ENCODE data around the gene HM13. TPM values are rescaled to one million over a fixed set of nuclear protein-coding genes. Genes with fewer than 3 reads are reported as not detected.

Gene HM13
- total and polyA plus RNA-seq, 9 of the 15 experiments (the other 6 are each of a cell fraction or from before 2014, with no cell fraction given) = 7.7 to 136 (median 74.5) TPM

- TF ChIP-seq RFX5 (IDR thresholded peaks at IDR 0.05; ENCODE audit: low read depth, low read length) (no peak), ZNF518B (CRISPR knock-in tag; IDR thresholded peaks at IDR 0.05) (no peak), POLR2AphosphoS5 (IDR thresholded peaks at IDR 0.05; ENCODE audit: control insufficient read depth, insufficient read depth, low read depth, low read length) (0 out of 2 replicates have a peak, but pooled peaks have one; percentile 23), HMG20A (CRISPR knock-in tag; conservative IDR thresholded peaks at IDR 0.05) (no peak), ZNF589 (CRISPR knock-in tag; IDR thresholded peaks at IDR 0.05; ENCODE audit: low read depth) (no peak), CBX5 (IDR thresholded peaks at IDR 0.05; ENCODE audit: borderline replicate concordance, low read depth) (no peak), PREB (CRISPR knock-in tag; IDR thresholded peaks at IDR 0.05) (no peak), ATF4 (CRISPR knock-in tag; IDR thresholded peaks at IDR 0.05) (no peak), NFATC3 (IDR thresholded peaks at IDR 0.05) (no peak), ZBTB1 (CRISPR knock-in tag; IDR thresholded peaks at IDR 0.05; ENCODE audit: borderline replicate concordance, low read depth) (no peak), POU5F1 (IDR thresholded peaks at IDR 0.05; ENCODE audit: borderline replicate concordance, low read depth, low read length, partially characterized antibody) (no peak), PRMT5 (CRISPR knock-in tag; IDR thresholded peaks at IDR 0.05) (no peak), NFE2L1 (tag; IDR thresholded peaks at IDR 0.05; ENCODE audit: borderline replicate concordance, low read depth) (no peak), ZNF174 (CRISPR knock-in tag; IDR thresholded peaks at IDR 0.05) (no peak), ARID2 (IDR thresholded peaks at IDR 0.05) (no peak), PHF20 (IDR thresholded peaks at IDR 0.05; ENCODE audit: partially characterized antibody) (peak; percentile 18), HDGF (IDR thresholded peaks at IDR 0.05) (no peak), NFYB (IDR thresholded peaks at IDR 0.05; ENCODE audit: extremely low read depth, insufficient read length) (no peak), CAMTA2 (CRISPR knock-in tag; conservative IDR thresholded peaks at IDR 0.05) (no peak), CHD1 (IDR thresholded peaks at IDR 0.05; ENCODE audit: low read length) (peak; percentile 22)
- TF ChIP-seq, protein P1, sequence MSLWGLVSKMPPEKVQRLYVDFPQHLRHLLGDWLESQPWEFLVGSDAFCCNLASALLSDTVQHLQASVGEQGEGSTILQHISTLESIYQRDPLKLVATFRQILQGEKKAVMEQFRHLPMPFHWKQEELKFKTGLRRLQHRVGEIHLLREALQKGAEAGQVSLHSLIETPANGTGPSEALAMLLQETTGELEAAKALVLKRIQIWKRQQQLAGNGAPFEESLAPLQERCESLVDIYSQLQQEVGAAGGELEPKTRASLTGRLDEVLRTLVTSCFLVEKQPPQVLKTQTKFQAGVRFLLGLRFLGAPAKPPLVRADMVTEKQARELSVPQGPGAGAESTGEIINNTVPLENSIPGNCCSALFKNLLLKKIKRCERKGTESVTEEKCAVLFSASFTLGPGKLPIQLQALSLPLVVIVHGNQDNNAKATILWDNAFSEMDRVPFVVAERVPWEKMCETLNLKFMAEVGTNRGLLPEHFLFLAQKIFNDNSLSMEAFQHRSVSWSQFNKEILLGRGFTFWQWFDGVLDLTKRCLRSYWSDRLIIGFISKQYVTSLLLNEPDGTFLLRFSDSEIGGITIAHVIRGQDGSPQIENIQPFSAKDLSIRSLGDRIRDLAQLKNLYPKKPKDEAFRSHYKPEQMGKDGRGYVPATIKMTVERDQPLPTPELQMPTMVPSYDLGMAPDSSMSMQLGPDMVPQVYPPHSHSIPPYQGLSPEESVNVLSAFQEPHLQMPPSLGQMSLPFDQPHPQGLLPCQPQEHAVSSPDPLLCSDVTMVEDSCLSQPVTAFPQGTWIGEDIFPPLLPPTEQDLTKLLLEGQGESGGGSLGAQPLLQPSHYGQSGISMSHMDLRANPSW (CRISPR knock-in tag; IDR thresholded peaks at IDR 0.05) = no peak
Measured at GRCh38 chr20:31608251-31608945, 94.2 kb downstream of the HM13 start (continued).
